BJ (cell line): ENCODE results near the gene ZNF620. TPM values are rescaled to one million over a fixed set of nuclear protein-coding genes. Genes with fewer than 3 reads are reported as not detected.

Experiments
- CTCF ChIA-PET: fragments of 350-600 bp; formaldehyde crosslinking; extraction: SDS; loops from one replicate; lab custom pipeline; 2021; ENCODE audit warnings: antibody characterized with exemption, inconsistent platforms; lab: Yijun Ruan, JAX
- POLR2A ChIA-PET: fragments of 300-600 bp; sonication (Branson Sonifier 250); formaldehyde crosslinking; extraction: SDS; loops from one replicate; lab custom pipeline; 2021; ENCODE audit warnings: antibody characterized with exemption; lab: Charles Lee
- DNase-seq: peaks from one replicate; pipeline ENCODE4 v3.0.0-alpha.2; 2011; ENCODE audit warnings: low read depth
- H3K27me3 ChIP-seq: 2 replicates; pipeline ENCODE4 v1.6.0; 2011; ENCODE audit warnings: low read length; ENCODE audit not compliant: control insufficient read depth, insufficient read depth
- H3K36me3 ChIP-seq: 2 replicates; pipeline ENCODE4 v1.5.1; 2011; ENCODE audit warnings: low read length; ENCODE audit not compliant: control insufficient read depth, insufficient read depth
- H3K4me3 ChIP-seq: 2 replicates; pipeline ENCODE4 v1.5.1; 2011; ENCODE audit warnings: low read depth, mild to moderate bottlenecking, control low read depth, low read length
- CTCF ChIP-seq: IDR thresholded peaks from 2 replicates; pipeline ENCODE4 v1.5.1; 2011; ENCODE audit warnings: low read depth, mild to moderate bottlenecking, control low read depth, inconsistent platforms, low read length, moderate library complexity; ENCODE audit not compliant: insufficient read depth
- polyA plus RNA-seq: library from polyadenylated mRNA; depleted of rRNA; stranded (reverse); fragments of >200 nt; gene quantifications from 2 replicates; pipeline ENCODE4 v1.2.3, GENCODE V29; 2011

Gene ZNF620
- polyA plus RNA-seq, 1 experiment: 0.27 TPM

GRCh38 chr3:40468018-40468417, 37.8 kb upstream of the ZNF620 start:
- DNase-seq: no peak
- POLR2A ChIA-PET: no interaction called here
- Histone ChIP-seq H3K36me3 (peaks cover 1% of the 10 kb centered on the region), H3K4me3 (no peak overlapping the region), H3K27me3 (no peaks in the 10 kb centered on the region)
- CTCF ChIA-PET: no interaction called here
- no peak for TF ChIP-seq CTCF

GRCh38 chr3:40470701-40471100, 35.1 kb upstream of the ZNF620 start:
- ChIA-PET CTCF (no interaction called here), POLR2A (no interaction called here)
- Histone ChIP-seq H3K4me3 (no peak overlapping the region), H3K36me3 (no peaks in the 10 kb centered on the region), H3K27me3 (no peaks in the 10 kb centered on the region)
- DNase-seq: no peak
- no peak for TF ChIP-seq CTCF

GRCh38 chr3:40476478-40477470, 29.1 kb upstream of the ZNF620 start, which contains the start of gene ZNF619:
Gene ZNF619, plus strand, starts transcription at chr3:40477122. Its CDS starts 858 bp downstream, at chr3:40477980.
- CTCF ChIA-PET: interaction anchor here (0.6 to 1.2 kb wide), 2 partner anchors 25 to 1711 kb away, joined by 3 to 4 read pairs; no protein-coding TSS in a partner anchor
- POLR2A ChIA-PET: no interaction called here

GRCh38 chr3:40477666-40478065, 28.2 kb upstream of the ZNF620 start:
- Histone ChIP-seq H3K36me3 (peaks cover 5% of the 10 kb centered on the region), H3K4me3 (peak overlapping the region; percentile 84), H3K27me3 (no peaks in the 10 kb centered on the region)
- ChIA-PET POLR2A (no interaction called here), CTCF (interaction anchor here (0.6 to 1.3 kb wide), 3 partner anchors 25 to 1710 kb away, joined by 3 to 4 read pairs (median 4); partner anchors contain the start of gene ZNF620)
- no peak for TF ChIP-seq CTCF
- no peak for DNase-seq

More at GRCh38 chr3:40476478-40477470, 29.1 kb upstream of the ZNF620 start, which contains the start of gene ZNF619:
- DNase-seq: peak; percentile 13
- H3K4me3 ChIP-seq: peak within 1 kb of the TSS; percentile 84
- H3K27me3 ChIP-seq: no peaks in the 10 kb centered on the region
- no peak for TF ChIP-seq CTCF
- H3K36me3 ChIP-seq: peaks cover 3% of the 10 kb centered on the region

GRCh38 chr3:40487172-40487571, 18.7 kb upstream of the ZNF620 start:
- POLR2A ChIA-PET: no interaction called here

More at GRCh38 chr3:40487172-40487571, 18.7 kb upstream of the ZNF620 start:
- TF ChIP-seq CTCF: no peak
- no peaks in the 10 kb centered on the region for H3K27me3 ChIP-seq
- H3K4me3 ChIP-seq: no peak overlapping the region
- no peak for DNase-seq
- peaks cover 11% of the 10 kb centered on the region for H3K36me3 ChIP-seq
- CTCF ChIA-PET: interaction anchor here (0.6 kb wide), 1 partner anchor 1595 kb away, joined by 3 read pairs; no protein-coding TSS in a partner anchor
